ENCODE results near the gene LRCH1.

Gene LRCH1

GRCh38 chr13:46543287-46543686 is 9.7 kb upstream of the LRCH1 start:
- Histone ChIP-seq H3K4me1 (ENCODE audit: insufficient read depth, low read length) (no peaks in the 10 kb centered on the region), H3K27me3 (ENCODE audit: insufficient read depth, low read length) (no peaks in the 10 kb centered on the region), H3K9me3 (ENCODE audit: low read length) (no peaks in the 10 kb centered on the region), H3K36me3 (ENCODE audit: insufficient read depth, low read length) (no peaks in the 10 kb centered on the region), H2AFZ (ENCODE audit: low read depth, low read length) (no peak overlapping the region), H3K4me3 (ENCODE audit: low read length) (no peak overlapping the region)

- H2AFZ ChIP-seq (ENCODE audit: low read depth, low read length): no peak overlapping the region
- H3K4me1 ChIP-seq (ENCODE audit: insufficient read depth, low read length): no peaks in the 10 kb centered on the region
- H3K9me3 ChIP-seq (ENCODE audit: low read length): no peaks in the 10 kb centered on the region
- no peaks in the 10 kb centered on the region for H3K27me3 ChIP-seq (ENCODE audit: insufficient read depth, low read length)
- no peaks in the 10 kb centered on the region for H3K36me3 ChIP-seq (ENCODE audit: insufficient read depth, low read length)
- no peak overlapping the region for H3K4me3 ChIP-seq (ENCODE audit: low read length)
These were observed 8.8 kb upstream of the LRCH1 start for GRCh38 chr13:46544208-46544607.

DNA sequence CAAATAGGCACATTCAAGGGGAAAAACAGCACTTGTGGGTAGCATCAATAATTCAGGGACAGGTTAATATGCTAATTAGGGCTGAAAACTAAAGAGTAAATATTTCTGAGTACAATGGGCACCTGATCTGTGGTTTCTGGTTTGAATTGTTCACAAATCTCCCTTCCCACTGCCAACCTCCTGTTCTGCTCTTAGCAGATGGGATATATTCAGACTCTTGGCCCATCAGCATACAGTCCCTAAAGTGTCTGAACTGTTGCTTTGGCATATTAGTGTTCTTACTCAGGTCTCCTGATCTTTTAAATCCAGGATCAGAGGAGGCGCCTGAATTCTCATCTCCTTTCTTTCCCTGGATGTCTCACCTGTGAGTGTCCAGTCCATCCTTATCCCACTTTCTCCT is 8.2 kb upstream of the LRCH1 start:
- Histone ChIP-seq H2AFZ (ENCODE audit: low read depth, low read length) (no peak overlapping the region), H3K36me3 (ENCODE audit: insufficient read depth, low read length) (no peaks in the 10 kb centered on the region), H3K27me3 (ENCODE audit: insufficient read depth, low read length) (no peaks in the 10 kb centered on the region), H3K4me3 (ENCODE audit: low read length) (no peak overlapping the region), H3K4me1 (ENCODE audit: insufficient read depth, low read length) (no peaks in the 10 kb centered on the region), H3K9me3 (ENCODE audit: low read length) (no peaks in the 10 kb centered on the region)

DNA sequence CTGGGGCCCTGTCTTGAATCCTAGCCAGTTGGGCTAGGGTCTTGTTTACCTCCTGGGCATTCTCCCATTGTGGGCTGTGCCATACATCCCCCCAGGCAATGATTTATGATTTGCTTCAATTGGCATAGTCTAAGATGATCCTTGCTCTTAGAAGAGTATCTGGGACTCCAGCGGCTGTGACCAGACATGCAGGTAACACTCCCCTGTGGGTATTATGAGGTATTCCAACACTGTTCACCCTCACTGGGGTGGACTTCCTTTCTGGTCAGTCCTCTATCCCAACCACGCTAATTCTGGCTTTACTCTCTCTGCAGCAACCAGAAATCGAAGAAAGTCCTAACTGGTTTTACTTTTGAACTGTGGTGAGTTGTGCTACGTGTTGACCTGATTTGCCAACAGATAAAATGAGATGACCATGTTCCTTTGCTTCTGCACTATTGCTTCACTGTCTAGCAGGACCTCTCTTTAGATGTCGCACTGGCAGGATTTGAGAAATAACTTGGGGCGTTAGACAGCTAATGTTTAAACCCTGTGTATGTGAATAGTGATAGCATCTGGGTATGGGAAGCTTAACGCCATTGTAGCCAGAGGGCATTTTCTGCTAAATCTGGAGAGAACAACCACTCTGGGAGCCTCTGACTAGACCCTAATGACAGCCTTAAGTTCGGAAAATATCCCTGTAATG is 6.7 kb upstream of the LRCH1 start:
- H3K27me3 ChIP-seq (ENCODE audit: insufficient read depth, low read length): no peaks in the 10 kb centered on the region
- no peak overlapping the region for H3K4me3 ChIP-seq (ENCODE audit: low read length)
- no peaks in the 10 kb centered on the region for H3K9me3 ChIP-seq (ENCODE audit: low read length)
- no peak overlapping the region for H2AFZ ChIP-seq (ENCODE audit: low read depth, low read length)
- no peaks in the 10 kb centered on the region for H3K36me3 ChIP-seq (ENCODE audit: insufficient read depth, low read length)
- H3K4me1 ChIP-seq (ENCODE audit: insufficient read depth, low read length): no peaks in the 10 kb centered on the region

DNA sequence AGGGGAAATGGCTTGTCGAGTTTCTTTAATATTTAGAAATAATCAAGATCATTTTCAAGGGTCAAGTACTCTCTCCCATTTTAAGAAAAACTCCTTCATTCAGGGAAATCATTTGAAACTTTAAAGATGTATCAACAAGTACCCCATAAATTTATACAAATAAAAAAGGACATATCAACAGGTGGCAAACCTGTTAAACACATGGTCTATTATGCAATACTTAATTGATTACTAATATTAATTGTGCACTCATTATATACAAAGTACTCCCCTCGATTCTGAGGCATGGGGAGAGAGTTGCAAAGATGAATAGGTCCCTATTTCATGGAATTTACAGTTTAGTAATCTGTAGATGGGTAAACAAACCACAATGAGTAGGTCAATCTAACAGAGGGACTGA is 2.1 kb upstream of the LRCH1 start:
- Histone ChIP-seq H3K4me1 (ENCODE audit: insufficient read depth, low read length) (peaks cover 17% of the 10 kb centered on the region), H3K9me3 (ENCODE audit: low read length) (no peaks in the 10 kb centered on the region), H3K4me3 (ENCODE audit: low read length) (no peak overlapping the region), H3K27me3 (ENCODE audit: insufficient read depth, low read length) (no peaks in the 10 kb centered on the region), H2AFZ (ENCODE audit: low read depth, low read length) (no peak overlapping the region), H3K36me3 (ENCODE audit: insufficient read depth, low read length) (no peaks in the 10 kb centered on the region)

- no peaks in the 10 kb centered on the region for H3K9me3 ChIP-seq (ENCODE audit: low read length)
These were observed 1.3 kb upstream of the LRCH1 start for GRCh38 chr13:46551410-46552302.

DNA sequence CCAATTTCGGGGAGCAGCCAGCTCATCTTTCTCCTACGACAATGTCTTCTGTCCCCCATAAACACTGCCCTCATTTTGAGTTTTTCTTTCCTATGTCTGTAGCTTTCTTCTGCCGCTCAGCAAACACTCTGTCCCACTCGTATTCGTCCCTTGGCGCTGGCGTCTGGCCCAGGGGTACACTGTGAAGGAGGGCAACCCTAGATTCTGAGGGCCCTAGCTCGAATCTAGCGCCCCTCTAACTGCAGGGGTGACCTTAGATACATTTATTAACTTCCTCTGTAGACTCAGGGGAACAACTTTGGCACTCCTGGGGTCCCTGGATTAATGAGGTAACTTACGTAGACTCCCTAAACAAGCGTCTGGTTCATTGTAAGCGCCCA is 677 bp upstream of the LRCH1 start:
- peak overlapping the region; percentile 90 for H2AFZ ChIP-seq (ENCODE audit: low read depth, low read length)
- peaks cover 17% of the 10 kb centered on the region for H3K4me1 ChIP-seq (ENCODE audit: insufficient read depth, low read length)
- H3K9me3 ChIP-seq (ENCODE audit: low read length): no peaks in the 10 kb centered on the region
- no peaks in the 10 kb centered on the region for H3K27me3 ChIP-seq (ENCODE audit: insufficient read depth, low read length)
- no peaks in the 10 kb centered on the region for H3K36me3 ChIP-seq (ENCODE audit: insufficient read depth, low read length)
- peak overlapping the region; percentile 78 for H3K4me3 ChIP-seq (ENCODE audit: low read length)

More at GRCh38 chr13:46551410-46552302, 1.3 kb upstream of the LRCH1 start:
- peak overlapping the region; percentile 78 for H3K4me3 ChIP-seq (ENCODE audit: low read length)
- H3K4me1 ChIP-seq (ENCODE audit: insufficient read depth, low read length): peaks cover 17% of the 10 kb centered on the region
- H2AFZ ChIP-seq (ENCODE audit: low read depth, low read length): peak overlapping the region; percentile 90
- no peaks in the 10 kb centered on the region for H3K27me3 ChIP-seq (ENCODE audit: insufficient read depth, low read length)
- H3K36me3 ChIP-seq (ENCODE audit: insufficient read depth, low read length): no peaks in the 10 kb centered on the region

DNA sequence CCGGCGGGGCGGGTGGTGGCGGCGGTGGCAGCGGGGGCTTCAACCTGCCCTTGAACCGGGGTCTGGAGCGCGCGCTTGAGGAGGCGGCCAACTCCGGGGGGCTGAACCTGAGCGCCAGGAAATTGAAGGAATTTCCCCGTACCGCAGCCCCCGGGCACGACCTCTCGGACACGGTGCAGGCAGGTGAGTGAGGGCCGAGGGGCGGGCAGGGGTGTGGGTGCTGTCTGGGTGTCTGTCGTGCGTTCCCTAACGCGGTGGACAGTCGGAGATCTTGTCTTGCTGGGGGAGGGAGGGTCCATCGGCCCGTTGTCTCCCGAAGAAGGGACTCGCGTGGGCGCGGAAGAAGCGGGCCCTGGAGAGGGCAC is 533 bp downstream of the LRCH1 start:
- Histone ChIP-seq H3K9me3 (ENCODE audit: low read length) (no peaks in the 10 kb centered on the region), H2AFZ (ENCODE audit: low read depth, low read length) (peak overlapping the region; percentile 89), H3K4me1 (ENCODE audit: insufficient read depth, low read length) (peaks cover 17% of the 10 kb centered on the region), H3K4me3 (ENCODE audit: low read length) (peak overlapping the region; percentile 78), H3K27me3 (ENCODE audit: insufficient read depth, low read length) (no peaks in the 10 kb centered on the region), H3K36me3 (ENCODE audit: insufficient read depth, low read length) (no peaks in the 10 kb centered on the region)

DNA sequence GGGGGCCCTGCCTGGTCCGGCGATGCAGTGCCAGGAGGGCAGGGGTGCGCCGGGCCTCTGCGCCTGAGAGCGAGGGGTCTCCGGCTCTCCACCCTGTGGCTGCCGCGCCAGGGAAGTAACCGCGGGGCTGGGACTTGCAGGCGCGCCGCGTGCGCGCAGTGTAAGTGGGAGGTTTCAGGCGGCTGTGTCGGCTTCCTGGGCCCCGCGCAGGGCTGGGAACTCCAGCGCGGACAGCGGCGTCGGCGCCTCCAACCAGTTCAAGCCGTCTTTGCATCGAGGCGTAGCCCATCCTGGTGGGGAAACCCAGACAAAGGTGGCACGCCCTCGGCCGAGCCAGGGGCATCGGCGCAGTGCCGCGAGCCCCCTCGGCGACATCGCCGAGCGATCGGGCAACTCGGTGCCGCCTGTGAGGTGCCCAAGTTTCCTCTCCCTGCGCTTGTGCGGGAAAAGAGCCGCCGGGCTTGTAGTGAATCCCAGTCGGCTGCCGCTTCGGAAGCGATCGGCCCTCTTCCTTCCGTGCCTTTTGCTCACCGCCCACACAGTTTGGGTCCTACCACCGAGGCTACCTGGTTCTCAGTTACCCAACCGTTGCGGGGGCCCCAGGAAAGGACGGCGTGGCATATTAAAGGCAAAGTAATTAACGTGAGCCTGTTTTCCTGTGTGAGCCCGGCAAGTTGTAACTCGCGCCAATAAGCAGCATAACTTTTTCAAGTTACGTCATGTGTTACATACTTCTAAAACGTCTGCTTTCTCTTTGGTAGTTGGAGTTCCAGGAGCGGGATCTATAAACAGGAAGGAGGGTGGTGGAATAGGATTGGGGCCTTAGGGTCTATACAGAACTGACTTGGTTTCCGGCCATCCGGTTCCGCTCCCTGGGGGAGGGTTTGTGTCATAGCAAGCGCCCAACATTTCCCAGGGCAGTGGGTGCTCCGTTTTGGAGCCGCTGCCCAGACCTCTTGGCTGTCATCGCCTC is 1.2 kb downstream of the LRCH1 start:
- H3K9me3 ChIP-seq (ENCODE audit: low read length): no peaks in the 10 kb centered on the region

GRCh38 chr13:46554951-46555350 is 2.0 kb downstream of the LRCH1 start:
- Histone ChIP-seq H3K4me1 (ENCODE audit: insufficient read depth, low read length) (peaks cover 22% of the 10 kb centered on the region), H3K27me3 (ENCODE audit: insufficient read depth, low read length) (no peaks in the 10 kb centered on the region), H3K36me3 (ENCODE audit: insufficient read depth, low read length) (no peaks in the 10 kb centered on the region), H2AFZ (ENCODE audit: low read depth, low read length) (peak overlapping the region; percentile 89), H3K4me3 (ENCODE audit: low read length) (peak overlapping the region; percentile 78), H3K9me3 (ENCODE audit: low read length) (no peaks in the 10 kb centered on the region)

More for the DNA sequence above, 1.2 kb downstream of the LRCH1 start:
- H3K4me3 ChIP-seq (ENCODE audit: low read length): peak overlapping the region; percentile 78
- peaks cover 17% of the 10 kb centered on the region for H3K4me1 ChIP-seq (ENCODE audit: insufficient read depth, low read length)
- H3K27me3 ChIP-seq (ENCODE audit: insufficient read depth, low read length): no peaks in the 10 kb centered on the region
- peak overlapping the region; percentile 89 for H2AFZ ChIP-seq (ENCODE audit: low read depth, low read length)
- no peaks in the 10 kb centered on the region for H3K36me3 ChIP-seq (ENCODE audit: insufficient read depth, low read length)

DNA sequence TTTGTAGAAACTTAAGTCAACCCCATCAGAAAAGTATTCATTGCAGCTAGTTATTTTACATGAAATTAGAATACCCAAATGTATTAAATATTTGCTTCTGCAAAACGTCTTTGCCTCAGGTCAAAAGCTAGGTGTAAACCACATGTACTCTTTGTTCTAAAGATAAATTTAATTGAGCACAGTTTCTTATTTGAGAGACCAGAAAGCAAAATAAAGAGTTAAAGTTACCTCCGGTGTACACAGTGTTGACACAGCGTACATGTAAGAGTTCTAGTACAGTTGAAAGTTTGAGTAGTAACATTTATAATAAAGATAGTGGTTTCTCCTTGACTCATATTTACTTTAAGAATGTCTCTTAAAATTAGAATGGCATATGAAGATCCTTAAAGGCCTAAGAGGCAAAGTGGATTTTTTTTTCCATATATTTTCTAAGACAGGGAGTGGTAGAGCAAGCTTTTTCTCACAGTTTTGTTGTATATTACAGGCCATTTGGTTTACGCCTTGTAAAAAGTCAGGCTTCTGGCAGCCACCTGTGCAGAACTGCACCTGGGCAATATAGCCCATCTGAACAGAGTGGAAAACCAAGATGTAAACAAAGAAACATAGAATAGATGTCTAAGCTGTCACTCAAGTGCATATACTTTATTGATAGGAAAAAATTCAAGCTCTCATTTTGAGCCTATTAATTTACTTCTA is 2.9 kb downstream of the LRCH1 start:
- no peaks in the 10 kb centered on the region for H3K9me3 ChIP-seq (ENCODE audit: low read length)
- peaks cover 22% of the 10 kb centered on the region for H3K4me1 ChIP-seq (ENCODE audit: insufficient read depth, low read length)
- H3K36me3 ChIP-seq (ENCODE audit: insufficient read depth, low read length): no peaks in the 10 kb centered on the region
- no peak overlapping the region for H3K4me3 ChIP-seq (ENCODE audit: low read length)
- no peak overlapping the region for H2AFZ ChIP-seq (ENCODE audit: low read depth, low read length)
- H3K27me3 ChIP-seq (ENCODE audit: insufficient read depth, low read length): no peaks in the 10 kb centered on the region

DNA sequence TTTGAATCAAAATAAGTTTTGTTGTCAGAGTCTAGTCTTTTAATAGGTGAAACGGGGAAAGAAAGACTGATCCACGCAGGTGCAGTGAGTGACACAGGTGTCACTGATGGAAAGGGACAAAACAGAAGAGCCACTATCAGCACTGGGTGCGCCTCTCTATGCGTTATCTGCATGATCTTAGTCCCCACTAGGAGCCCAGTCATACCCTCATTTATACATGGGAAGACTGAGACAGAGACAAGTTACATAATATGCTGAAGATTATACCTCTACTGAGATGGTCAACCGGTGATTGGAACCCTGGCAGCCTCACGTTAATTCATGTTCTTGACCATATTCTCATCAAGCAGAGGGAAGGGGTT is 3.4 kb downstream of the LRCH1 start:
- no peaks in the 10 kb centered on the region for H3K27me3 ChIP-seq (ENCODE audit: insufficient read depth, low read length)
- no peaks in the 10 kb centered on the region for H3K36me3 ChIP-seq (ENCODE audit: insufficient read depth, low read length)
- peaks cover 22% of the 10 kb centered on the region for H3K4me1 ChIP-seq (ENCODE audit: insufficient read depth, low read length)
- no peak overlapping the region for H2AFZ ChIP-seq (ENCODE audit: low read depth, low read length)
- H3K4me3 ChIP-seq (ENCODE audit: low read length): no peak overlapping the region
- no peaks in the 10 kb centered on the region for H3K9me3 ChIP-seq (ENCODE audit: low read length)

All from neuron (in vitro differentiated cells).